Peyer's patch (tissue), 4 donors: ENCODE data around the gene SMAD2. TPM values are rescaled to one million over a fixed set of nuclear protein-coding genes. Genes with fewer than 3 reads are reported as not detected.

Experiments
- DNase-seq, 3 donors: peaks; one replicate each; pipeline ENCODE4 v3.0.0-alpha.2; 2017 to 2019
- H3K27ac ChIP-seq, 4 donors: fragments of 200-600 bp; sonication (generic); one replicate each; pipeline ENCODE4 v1.5.1; 2016 to 2019
- H3K27me3 ChIP-seq, 2 donors: fragments of 200-600 bp; sonication (generic); one replicate each; pipeline ENCODE4 v1.5.1; 2019
- H3K36me3 ChIP-seq, 3 donors: fragments of 200-600 bp; sonication (generic); one replicate each; pipeline ENCODE4 v1.5.1; 2016 to 2019
- H3K4me1 ChIP-seq, 4 donors: fragments of 200-600 bp; sonication (generic); one replicate each; pipeline ENCODE4 v1.5.1; 2016 to 2019
- H3K4me3 ChIP-seq, 4 donors: fragments of 200-600 bp; sonication (generic); 1 replicate in 3 of 4; 2 replicates in 1 of 4; pipeline ENCODE4 v1.5.1; 2016 to 2019; ENCODE audit warnings: mild to moderate bottlenecking in 1 of 4
- H3K9me3 ChIP-seq, 4 donors: fragments of 200-600 bp; sonication (generic); one replicate each; pipeline ENCODE4 v1.5.1; 2016 to 2019; ENCODE audit warnings: mild to moderate bottlenecking in 1 of 4
- POLR2A ChIP-seq, 2 donors: fragments of 450-650 bp; IDR thresholded peaks; one replicate each; pipeline ENCODE4 v1.5.1; 2017; ENCODE audit warnings: antibody characterized with exemption in 2 of 2, mild to moderate bottlenecking in 2 of 2, moderate library complexity in 2 of 2
- total RNA-seq, 4 donors: library from RNA; depleted of rRNA; stranded (reverse); fragments of >200 nt; gene quantifications; one replicate each; pipeline ENCODE4 v1.1.0, GENCODE V29; 2016
- TF ChIP-seq, protein P1 (sequence below), 6 experiments: fragments of 450-650 bp in 4 of 6; fragments of 200-600 bp in 2 of 6; sonication (generic) in 1 of 6; IDR thresholded peaks; one replicate each; pipeline ENCODE4 v1.5.1; 2017 to 2019; ENCODE audit warnings: antibody characterized with exemption in 6 of 6, mild to moderate bottlenecking in 3 of 6, moderate library complexity in 1 of 6

SMAD2 gene
- total RNA-seq, 4 donors from 2014 or later = 26.9 to 53.6 (median 38.6) TPM

DNA sequence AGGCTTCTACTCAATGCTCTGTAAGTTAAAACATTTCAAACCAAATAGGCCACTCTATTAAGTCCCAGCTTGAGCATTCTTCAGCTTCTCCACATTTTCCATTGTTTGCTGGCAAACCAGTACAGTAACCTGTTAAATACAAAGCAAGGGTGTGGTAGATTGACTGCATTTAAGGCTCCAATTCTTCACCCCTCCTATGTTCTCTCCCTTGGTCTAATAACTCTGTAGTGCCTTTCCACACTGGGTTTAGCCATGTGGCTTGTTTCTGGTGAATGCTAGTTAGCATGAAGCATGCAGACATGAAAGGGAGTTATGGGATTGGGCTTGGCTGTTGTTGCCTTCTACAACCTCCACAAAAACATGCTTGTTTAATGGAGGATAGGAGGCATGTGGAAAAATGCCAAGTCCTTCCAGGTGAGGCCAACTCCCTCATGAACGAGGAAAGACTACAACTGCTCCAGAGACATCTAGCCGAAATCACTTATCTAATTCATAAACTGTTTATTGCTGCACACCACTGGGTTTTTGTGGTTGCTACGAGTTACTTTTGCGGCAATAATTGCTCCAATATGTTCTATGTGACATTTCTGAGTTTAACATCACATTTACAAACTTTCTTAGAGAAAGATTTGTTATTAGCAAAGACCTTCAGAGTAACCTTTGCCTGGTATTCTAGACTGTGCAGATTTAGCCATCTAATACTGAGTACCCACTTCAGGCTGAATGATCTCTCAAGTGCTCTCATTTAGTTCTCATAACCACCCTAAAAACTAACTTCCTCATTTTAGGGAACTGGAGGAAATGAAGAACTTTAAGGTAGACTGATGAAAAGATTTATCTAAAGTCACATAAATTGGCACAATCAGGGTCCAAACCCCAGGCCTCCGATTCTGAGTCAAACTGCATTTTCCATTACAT lies 104.0 kb downstream of the SMAD2 start:
- no peaks in the 10 kb centered on the region for H3K27me3 ChIP-seq
- DNase-seq = no peak
- no peaks in the 10 kb centered on the region for H3K9me3 ChIP-seq
- TF ChIP-seq POLR2A (IDR thresholded peaks at IDR 0.05) = no peak
- TF ChIP-seq, protein P1, sequence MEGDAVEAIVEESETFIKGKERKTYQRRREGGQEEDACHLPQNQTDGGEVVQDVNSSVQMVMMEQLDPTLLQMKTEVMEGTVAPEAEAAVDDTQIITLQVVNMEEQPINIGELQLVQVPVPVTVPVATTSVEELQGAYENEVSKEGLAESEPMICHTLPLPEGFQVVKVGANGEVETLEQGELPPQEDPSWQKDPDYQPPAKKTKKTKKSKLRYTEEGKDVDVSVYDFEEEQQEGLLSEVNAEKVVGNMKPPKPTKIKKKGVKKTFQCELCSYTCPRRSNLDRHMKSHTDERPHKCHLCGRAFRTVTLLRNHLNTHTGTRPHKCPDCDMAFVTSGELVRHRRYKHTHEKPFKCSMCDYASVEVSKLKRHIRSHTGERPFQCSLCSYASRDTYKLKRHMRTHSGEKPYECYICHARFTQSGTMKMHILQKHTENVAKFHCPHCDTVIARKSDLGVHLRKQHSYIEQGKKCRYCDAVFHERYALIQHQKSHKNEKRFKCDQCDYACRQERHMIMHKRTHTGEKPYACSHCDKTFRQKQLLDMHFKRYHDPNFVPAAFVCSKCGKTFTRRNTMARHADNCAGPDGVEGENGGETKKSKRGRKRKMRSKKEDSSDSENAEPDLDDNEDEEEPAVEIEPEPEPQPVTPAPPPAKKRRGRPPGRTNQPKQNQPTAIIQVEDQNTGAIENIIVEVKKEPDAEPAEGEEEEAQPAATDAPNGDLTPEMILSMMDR (IDR thresholded peaks at IDR 0.05) = no peak
- no peak overlapping the region for H3K4me3 ChIP-seq
- no peak overlapping the region for H3K27ac ChIP-seq
- no peaks in the 10 kb centered on the region for H3K4me1 ChIP-seq
- peaks cover 0 to 4% (median 0%) of the 10 kb centered on the region in 3 donors for H3K36me3 ChIP-seq

DNA sequence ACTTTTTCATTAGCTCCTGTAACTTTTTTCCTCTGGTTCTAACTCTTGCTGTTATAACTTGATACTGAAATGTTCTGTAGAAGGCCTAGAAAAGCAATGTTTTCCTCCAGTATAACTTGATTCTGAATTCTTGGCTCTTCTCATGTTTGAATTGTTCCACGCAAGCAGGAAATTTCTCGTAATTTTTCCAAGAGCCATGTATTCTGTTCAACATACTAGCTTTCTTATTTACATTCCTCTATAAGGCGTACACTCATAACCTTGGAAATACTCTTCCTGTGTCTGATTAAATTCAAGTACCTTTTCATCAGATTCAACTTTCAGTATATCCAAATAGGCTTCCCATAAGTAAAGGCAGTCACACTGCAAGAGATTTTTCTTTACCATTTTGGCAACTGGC lies 109.1 kb downstream of the SMAD2 start:
- Histone ChIP-seq H3K4me1 (no peaks in the 10 kb centered on the region), H3K27me3 (no peaks in the 10 kb centered on the region), H3K9me3 (no peaks in the 10 kb centered on the region), H3K27ac (no peak overlapping the region), H3K36me3 (no peaks in the 10 kb centered on the region), H3K4me3 (no peak overlapping the region)
- DNase-seq = no peak
- TF ChIP-seq, protein P1 (IDR thresholded peaks at IDR 0.05) = no peak
- no peak for TF ChIP-seq POLR2A (IDR thresholded peaks at IDR 0.05)

DNA sequence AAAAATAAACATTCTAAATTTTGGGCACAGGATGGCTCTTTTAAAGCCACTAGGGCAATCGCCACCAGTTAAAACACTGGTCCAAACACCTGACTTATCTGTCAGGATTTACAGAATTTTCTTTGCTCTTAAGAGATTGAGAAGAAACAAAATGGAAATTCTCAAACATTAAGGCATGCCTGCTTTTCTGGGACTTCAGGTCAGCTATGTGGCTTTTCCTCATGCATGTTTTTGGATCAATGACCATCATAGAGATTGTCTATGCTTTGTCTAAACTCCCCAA lies 112.7 kb downstream of the SMAD2 start:
- peak overlapping the region in 1 of 4 donors; percentile 16 for H3K27ac ChIP-seq
- TF ChIP-seq, protein P1 (IDR thresholded peaks at IDR 0.05) = no peak
- TF ChIP-seq POLR2A (IDR thresholded peaks at IDR 0.05) = no peak
- H3K4me1 ChIP-seq = no peaks in the 10 kb centered on the region
- no peak for DNase-seq
- H3K4me3 ChIP-seq = no peak overlapping the region
- H3K9me3 ChIP-seq = no peaks in the 10 kb centered on the region
- no peaks in the 10 kb centered on the region for H3K27me3 ChIP-seq
- H3K36me3 ChIP-seq = no peaks in the 10 kb centered on the region

DNA sequence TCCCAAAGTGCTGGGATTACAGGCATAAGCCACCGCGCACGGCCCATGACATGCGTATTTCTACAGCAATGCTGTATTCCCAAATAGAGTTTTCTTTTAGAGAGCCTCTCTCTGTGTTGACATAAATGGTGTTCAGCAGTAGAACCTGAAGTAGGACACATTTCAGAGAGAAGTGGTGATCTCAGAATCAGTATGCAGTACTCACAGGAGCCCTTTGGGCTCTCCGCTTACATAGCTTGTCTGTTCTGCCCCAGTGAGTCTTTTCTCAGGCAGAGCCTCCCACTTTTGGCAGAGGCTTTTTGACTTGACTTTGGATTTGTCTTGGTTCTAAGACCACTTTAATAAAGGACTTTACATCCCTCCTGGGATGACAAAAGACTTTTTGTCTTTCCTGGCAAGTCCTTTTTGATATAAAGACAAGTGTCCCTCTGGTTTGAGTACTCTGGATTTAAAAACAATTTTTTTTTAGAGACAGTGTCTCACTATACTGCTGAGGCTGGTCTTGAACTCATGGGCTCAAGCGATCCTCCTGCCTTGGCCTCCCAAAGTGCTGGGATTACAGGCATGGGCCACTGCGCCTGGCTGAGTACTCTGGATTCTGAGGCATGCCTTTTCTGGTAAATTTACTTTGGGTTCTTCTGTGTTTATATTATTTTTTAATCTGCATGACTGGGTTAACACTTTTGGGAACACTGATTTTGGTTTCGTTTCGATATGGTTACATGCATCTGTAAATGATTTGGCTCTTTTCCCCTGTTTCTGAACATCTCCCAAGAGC lies 113.3 kb downstream of the SMAD2 start:
- no peak for DNase-seq
- Histone ChIP-seq H3K4me1 (no peaks in the 10 kb centered on the region), H3K27ac (peak overlapping the region in 1 of 4 donors; percentile 16), H3K27me3 (no peaks in the 10 kb centered on the region), H3K9me3 (no peaks in the 10 kb centered on the region), H3K4me3 (no peak overlapping the region), H3K36me3 (no peaks in the 10 kb centered on the region)
- no peak for TF ChIP-seq POLR2A (IDR thresholded peaks at IDR 0.05)
- TF ChIP-seq, protein P1 (IDR thresholded peaks at IDR 0.05) = no peak

DNA sequence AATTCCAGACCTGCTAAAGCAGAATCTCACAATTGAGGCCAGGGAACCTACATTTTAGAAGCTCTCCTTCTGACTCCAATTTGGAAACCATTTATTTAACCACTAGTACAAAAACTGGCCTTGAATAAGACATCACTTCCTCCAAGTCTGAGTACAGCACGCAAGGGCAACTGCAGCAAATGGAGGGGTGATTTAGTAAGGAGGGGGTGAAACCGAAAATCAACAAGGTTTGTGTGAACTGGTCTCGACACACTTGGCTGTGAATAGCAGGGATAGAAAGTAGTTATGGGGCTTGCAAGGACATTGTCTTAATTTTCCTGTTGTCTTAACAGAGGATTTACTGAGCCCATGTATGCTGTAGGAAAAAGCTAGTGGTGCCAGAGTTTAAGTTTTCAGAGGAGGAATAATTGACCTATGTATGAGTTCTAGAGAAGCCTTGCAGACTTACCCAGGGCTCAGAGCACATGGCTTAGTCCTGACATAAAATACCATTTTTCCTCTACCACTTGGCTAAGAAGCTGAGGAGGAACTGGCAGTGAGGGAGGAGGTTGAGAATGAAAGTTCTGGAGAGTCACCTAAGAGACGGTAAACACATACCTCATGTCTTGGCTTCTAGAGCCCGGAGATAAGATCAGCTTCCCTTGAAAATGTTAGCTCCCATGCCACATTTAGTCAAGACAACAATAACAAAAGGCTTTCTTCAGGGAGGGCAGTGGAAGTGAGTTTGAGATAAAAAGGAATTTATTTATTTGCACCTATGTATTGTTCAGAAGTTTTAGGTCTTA lies 114.8 kb downstream of the SMAD2 start:
- H3K36me3 ChIP-seq = no peaks in the 10 kb centered on the region
- no peak for DNase-seq
- TF ChIP-seq, protein P1 (IDR thresholded peaks at IDR 0.05) = no peak
- no peak for TF ChIP-seq POLR2A (IDR thresholded peaks at IDR 0.05)
- H3K9me3 ChIP-seq = no peaks in the 10 kb centered on the region
- no peaks in the 10 kb centered on the region for H3K27me3 ChIP-seq
- no peak overlapping the region for H3K4me3 ChIP-seq
- no peak overlapping the region for H3K27ac ChIP-seq
- no peaks in the 10 kb centered on the region for H3K4me1 ChIP-seq
